H9 (cell line): ENCODE results near the gene TRMT11. TPM values are rescaled to one million over a fixed set of nuclear protein-coding genes. Genes with fewer than 3 reads are reported as not detected.

Experiments
- DNase-seq: peaks from one replicate; pipeline ENCODE4 v3.0.0-alpha.2; 2017
- H2AFZ ChIP-seq: one replicate; pipeline ENCODE4 v1.6.1; 2013; ENCODE audit warnings: mild to moderate bottlenecking, low read length, control low read depth, moderate library complexity
- H2AK5ac ChIP-seq: 2 replicates; pipeline ENCODE4 v1.6.1; 2013; ENCODE audit warnings: low read length, control low read depth, mixed read lengths; ENCODE audit not compliant: insufficient read length
- H2BK120ac ChIP-seq: one replicate; pipeline ENCODE4 v1.6.1; 2013; ENCODE audit warnings: low read depth, mild to moderate bottlenecking, low read length, control low read depth, inconsistent platforms; ENCODE audit not compliant: poor library complexity, severe bottlenecking
- H2BK12ac ChIP-seq: 2 replicates; pipeline ENCODE4 v1.6.1; 2013; ENCODE audit warnings: low read length, control low read depth, mixed read lengths, low read depth; ENCODE audit not compliant: insufficient read length
- H2BK15ac ChIP-seq: 2 replicates; pipeline ENCODE4 v1.6.1; 2013; ENCODE audit warnings: low read depth, low read length, control low read depth
- H2BK20ac ChIP-seq: one replicate; pipeline ENCODE4 v1.6.1; 2013; ENCODE audit warnings: low read depth, mild to moderate bottlenecking, low read length, control low read depth, inconsistent platforms; ENCODE audit not compliant: poor library complexity, severe bottlenecking
- H2BK5ac ChIP-seq: 2 replicates; pipeline ENCODE4 v1.6.1; 2013; ENCODE audit warnings: low read length, control low read depth, mixed read lengths; ENCODE audit not compliant: insufficient read length
- H3K14ac ChIP-seq: 2 replicates; pipeline ENCODE4 v1.6.1; 2013; ENCODE audit warnings: low read length, control low read depth; ENCODE audit not compliant: insufficient read depth
- H3K18ac ChIP-seq: 2 replicates; pipeline ENCODE4 v1.6.1; 2013; ENCODE audit warnings: low read depth, mild to moderate bottlenecking, mixed read lengths, low read length, control low read depth; ENCODE audit not compliant: insufficient read length
- H3K23ac ChIP-seq: 2 replicates; pipeline ENCODE4 v1.6.1; 2013; ENCODE audit warnings: low read length, control low read depth, mixed read lengths, low read depth; ENCODE audit not compliant: insufficient read length
- H3K23me2 ChIP-seq: 2 replicates; pipeline ENCODE4 v1.6.1; 2013; ENCODE audit warnings: low read depth, mild to moderate bottlenecking, mixed read lengths, low read length, control low read depth; ENCODE audit not compliant: insufficient read length, poor library complexity, severe bottlenecking
- H3K27ac ChIP-seq: 2 replicates; pipeline ENCODE4 v1.5.1; 2013; ENCODE audit warnings: low read length, control low read depth, mixed read lengths, low read depth; ENCODE audit not compliant: insufficient read length
- H3K27me3 ChIP-seq: 2 replicates; pipeline ENCODE4 v1.6.1; 2013; ENCODE audit warnings: low read length, control low read depth, inconsistent platforms; ENCODE audit not compliant: insufficient read depth
- H3K4ac ChIP-seq: 2 replicates; pipeline ENCODE4 v1.6.1; 2013; ENCODE audit warnings: low read depth, mild to moderate bottlenecking, control low read depth, inconsistent platforms, low read length, moderate library complexity
- H3K4me1 ChIP-seq: 2 replicates; pipeline ENCODE4 v1.6.1; 2013; ENCODE audit warnings: low read length, control low read depth, inconsistent platforms; ENCODE audit not compliant: insufficient read depth
- H3K4me2 ChIP-seq: 2 replicates; pipeline ENCODE4 v1.6.1; 2013; ENCODE audit warnings: low read length, control low read depth, mixed read lengths; ENCODE audit not compliant: insufficient read length, insufficient read depth
- H3K56ac ChIP-seq: 2 replicates; pipeline ENCODE4 v1.6.1; 2013; ENCODE audit warnings: low read depth, mild to moderate bottlenecking, mixed read lengths, low read length, control low read depth; ENCODE audit not compliant: insufficient read length
- H3K79me1 ChIP-seq: 2 replicates; pipeline ENCODE4 v1.6.1; 2013; ENCODE audit warnings: low read depth, mild to moderate bottlenecking, moderate library complexity, low read length, control low read depth, inconsistent platforms; ENCODE audit not compliant: insufficient read depth, poor library complexity, severe bottlenecking
- H3K79me2 ChIP-seq: 2 replicates; pipeline ENCODE4 v1.6.1; 2013; ENCODE audit warnings: low read length, control low read depth, inconsistent platforms; ENCODE audit not compliant: insufficient read depth
- H3K9ac ChIP-seq: 2 replicates; pipeline ENCODE4 v1.6.1; 2013; ENCODE audit warnings: low read length, control low read depth, mixed read lengths; ENCODE audit not compliant: insufficient read length; ENCODE audit errors: extremely low read depth
- H3K9me3 ChIP-seq: one replicate; pipeline ENCODE4 v1.6.1; 2013; ENCODE audit warnings: low read depth, low read length, inconsistent platforms; ENCODE audit not compliant: control insufficient read depth
- H3T11ph ChIP-seq: one replicate; pipeline ENCODE4 v1.6.1; 2013; ENCODE audit warnings: mild to moderate bottlenecking, low read length, control low read depth, inconsistent platforms
- H4K20me1 ChIP-seq: one replicate; pipeline ENCODE4 v1.6.1; 2013; ENCODE audit not compliant: control insufficient read depth, insufficient read length, insufficient read depth
- H4K5ac ChIP-seq: 2 replicates; pipeline ENCODE4 v1.6.1; 2013; ENCODE audit warnings: low read depth, mild to moderate bottlenecking, mixed read lengths, low read length, control low read depth; ENCODE audit not compliant: insufficient read length
- H4K8ac ChIP-seq: replicated peaks from 2 replicates; pipeline ENCODE4 v1.6.1; 2013; ENCODE audit warnings: low read length, control low read depth, mixed read lengths, low read depth; ENCODE audit not compliant: insufficient read length
- H4K91ac ChIP-seq: 2 replicates; pipeline ENCODE4 v1.6.1; 2013; ENCODE audit warnings: low read depth, mild to moderate bottlenecking, moderate library complexity, mixed read lengths, low read length, control low read depth; ENCODE audit not compliant: insufficient read length
- H3K27ac Mint-ChIP-seq, 3 experiments: 2 replicates in 2 of 3; 3 replicates in 1 of 3; pipeline ENCODE4 v1.8.0; 2020 to 2021; ENCODE audit warnings: mixed read lengths in 3 of 3, mild to moderate bottlenecking in 1 of 3, moderate library complexity in 1 of 3
- H3K27me3 Mint-ChIP-seq: 2 replicates; pipeline ENCODE4 v1.8.0; 2021; ENCODE audit warnings: low read depth, mild to moderate bottlenecking, moderate library complexity, mixed read lengths
- H3K36me3 Mint-ChIP-seq, 3 experiments: 2 replicates in 2 of 3; 3 replicates in 1 of 3; pipeline ENCODE4 v1.8.0; 2020 to 2021; ENCODE audit warnings: low read depth in 3 of 3, mixed read lengths in 3 of 3; ENCODE audit not compliant: insufficient read depth in 1 of 3
- H3K4me1 Mint-ChIP-seq, 2 experiments: 2 replicates each; pipeline ENCODE4 v1.8.0; 2020; ENCODE audit warnings: mixed read lengths in 2 of 2
- H3K4me3 Mint-ChIP-seq, 2 experiments: 2 replicates in 1 of 2; 3 replicates in 1 of 2; pipeline ENCODE4 v1.8.0; 2020 to 2021; ENCODE audit warnings: mild to moderate bottlenecking in 2 of 2, mixed read lengths in 2 of 2, moderate library complexity in 1 of 2
- H3K9me3 Mint-ChIP-seq, 2 experiments: 2 replicates in 1 of 2; 3 replicates in 1 of 2; pipeline ENCODE4 v1.8.0; 2020; ENCODE audit warnings: mild to moderate bottlenecking in 2 of 2, mixed read lengths in 2 of 2, moderate library complexity in 1 of 2
- CTCF ChIP-seq: fragments of 200-600 bp; sonication (generic); conservative IDR thresholded peaks from 3 replicates; pipeline ENCODE4 v1.8.0; 2021; ENCODE audit warnings: antibody characterized with exemption, mild to moderate bottlenecking
- WGBS: extraction: QIAGEN DNeasy Blood & Tissue Kit; methylation state at CpG from one replicate; pipeline ENCODE4 v1.1.7; 2013; ENCODE audit warnings: missing lambda C conversion rate, low lambda C conversion rate, mixed read lengths; ENCODE audit not compliant: insufficient read length; ENCODE audit errors: extremely low coverage; 5-methylcytosine and 5-hydroxymethylcytosine counted together
- total RNA-seq: library from RNA; stranded (reverse); gene quantifications from 2 replicates; pipeline ENCODE4 v1.2.1, GENCODE V29; 2021

TRMT11 gene
- total RNA-seq, 1 experiment from 2014 or later: 31.1 TPM

GRCh38 chr6:125985979-125986300, 400 bp upstream of the TRMT11 start:
- no peak overlapping the region for H2BK120ac ChIP-seq
- Mint-ChIP-seq H3K4me1 (peaks cover 0 to 15% of the 10 kb centered on the region in 2 experiments), H3K36me3 (no peaks in the 10 kb centered on the region), H3K9me3 (no peaks in the 10 kb centered on the region), H3K27ac (peak overlapping the region in 1 of 3 experiments; percentile 81; a peak in 3 of 7 replicates), H3K4me3 (no peak overlapping the region), H3K27me3 (no peaks in the 10 kb centered on the region)
- no peaks in the 10 kb centered on the region for H4K20me1 ChIP-seq
- no peak overlapping the region for H2BK20ac ChIP-seq
- H3K9me3 ChIP-seq: no peaks in the 10 kb centered on the region
- no peaks in the 10 kb centered on the region for H3K27me3 ChIP-seq
- no peak overlapping the region for H3K56ac ChIP-seq
- no peak overlapping the region for H4K5ac ChIP-seq
- H2AFZ ChIP-seq: peak overlapping the region; percentile 34
- H3K18ac ChIP-seq: peak overlapping the region; percentile 66
- H3K4ac ChIP-seq: no peak overlapping the region
- WGBS: no CpG with 5 or more reads among the region's 3 CpGs
- H4K8ac ChIP-seq: no peak overlapping the region
- DNase-seq: no peak
- H3K23me2 ChIP-seq: peaks cover 6% of the 10 kb centered on the region
- H2BK12ac ChIP-seq: no peak overlapping the region
- no peak overlapping the region for H2AK5ac ChIP-seq
- peak overlapping the region; percentile 92 for H3K9ac ChIP-seq
- H3K4me1 ChIP-seq: peaks cover 6% of the 10 kb centered on the region; the same call in 1 of the 2 replicates
- no peaks in the 10 kb centered on the region for H3K79me1 ChIP-seq
- H3K4me2 ChIP-seq: peak overlapping the region; percentile 91
- H2BK5ac ChIP-seq: no peak overlapping the region
- peak overlapping the region; percentile 86 for H3K14ac ChIP-seq
- no peak overlapping the region for H3K23ac ChIP-seq
- no peak for TF ChIP-seq CTCF
- no peak overlapping the region for H2BK15ac ChIP-seq
- peak overlapping the region; percentile 61 for H3K27ac ChIP-seq
- no peak overlapping the region for H3T11ph ChIP-seq
- no peak overlapping the region for H4K91ac ChIP-seq
- H3K79me2 ChIP-seq: peaks cover 19% of the 10 kb centered on the region; the same call in 1 of the 2 replicates
